ENCODE results near the gene AKAP8L.

AKAP8L gene

DNA sequence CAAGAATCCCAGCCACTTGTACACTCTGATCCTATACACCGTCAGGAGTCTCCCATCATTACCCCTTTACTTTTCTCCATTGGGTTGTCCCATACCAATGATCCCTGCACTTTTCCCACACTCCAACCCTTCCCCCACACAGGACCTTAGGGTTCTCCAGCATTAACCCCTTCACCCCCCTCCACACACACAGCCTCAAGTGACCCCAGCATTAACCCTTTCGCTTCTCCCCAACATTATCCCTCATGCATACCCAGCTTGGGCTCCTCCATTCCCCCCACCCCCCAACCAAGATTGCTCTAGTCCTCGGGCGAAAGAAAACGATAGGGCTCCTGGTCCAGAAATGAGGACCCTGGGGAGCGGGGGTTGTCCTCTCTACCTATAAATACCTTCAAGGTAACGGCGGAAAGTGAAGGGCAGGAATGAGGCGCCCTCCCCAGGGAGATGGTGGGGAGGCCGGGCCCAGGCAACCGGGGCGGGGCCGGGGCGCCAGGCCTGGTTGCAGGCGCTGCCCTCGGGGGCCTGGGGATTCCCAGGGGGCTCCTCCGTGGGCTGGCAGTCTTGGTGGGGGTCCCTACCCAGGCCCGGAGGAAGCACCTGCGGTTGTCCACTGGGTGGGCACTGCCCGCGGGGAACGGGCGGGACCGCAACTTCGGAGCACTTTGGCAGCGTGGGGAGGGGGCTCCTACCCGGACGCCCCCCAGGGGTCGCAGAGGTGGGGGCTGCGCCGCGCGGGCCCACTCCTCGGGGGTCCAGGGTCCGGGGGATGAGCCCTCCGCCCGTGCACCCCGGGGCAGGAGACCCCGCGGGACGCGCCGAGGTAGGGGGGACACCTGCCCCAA lies 30.2 kb upstream of the AKAP8L start:
- DNase-seq = no peak

DNA sequence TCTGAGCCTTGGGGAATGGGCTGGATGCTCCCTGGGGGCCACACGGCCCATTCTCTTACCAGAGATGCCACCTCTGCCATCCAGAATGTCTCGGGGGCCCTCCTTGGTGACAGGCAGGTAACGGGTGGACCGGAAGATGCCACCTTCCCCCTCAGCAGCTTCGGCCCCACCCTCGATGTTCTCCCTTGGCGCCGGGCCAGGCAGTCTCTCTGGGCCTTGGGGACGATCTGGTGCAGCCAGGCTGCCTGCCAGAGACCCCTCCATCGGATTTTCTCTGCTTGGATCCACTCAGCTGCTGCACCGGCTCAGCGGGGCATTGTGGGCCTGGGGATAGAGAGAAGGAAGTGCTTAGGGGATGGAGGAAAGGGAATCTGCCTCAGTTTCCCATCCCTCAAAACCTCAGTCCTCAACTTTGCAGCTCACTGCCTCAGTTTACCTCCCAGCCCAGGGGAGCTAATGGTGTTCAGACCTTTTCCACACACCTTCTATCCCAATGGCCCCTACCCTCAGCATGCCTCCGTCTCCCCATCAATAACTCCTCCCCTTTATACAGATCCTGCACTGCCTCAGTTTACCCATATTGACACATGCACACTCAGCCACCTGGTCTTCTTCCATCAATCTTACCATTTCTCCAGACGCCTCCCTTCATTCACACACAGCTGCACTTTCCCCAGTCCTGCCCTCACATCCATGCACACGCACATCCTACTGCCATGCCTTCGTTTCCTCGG lies 29.4 kb upstream of the AKAP8L start:
- DNase-seq = no peak

DNA sequence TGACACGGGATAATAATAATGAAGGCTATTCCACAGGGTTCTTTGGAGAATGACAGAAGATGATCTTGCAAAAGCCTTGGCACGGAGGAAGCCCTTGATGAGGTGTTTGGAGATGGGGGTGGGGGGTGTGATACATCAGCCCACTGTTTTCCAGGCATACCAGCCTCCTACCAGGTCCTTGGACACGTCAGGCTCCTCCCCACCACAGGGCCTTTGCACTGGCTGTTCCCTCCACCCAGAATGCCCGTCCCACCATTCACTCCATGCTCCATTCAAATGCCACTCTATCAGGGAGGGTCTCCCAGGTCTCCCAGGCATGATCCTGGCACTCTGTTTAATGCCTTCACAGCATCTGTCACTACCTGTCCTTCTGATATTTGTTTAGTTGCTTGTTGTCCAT lies 28.3 kb upstream of the AKAP8L start:
- no peak for DNase-seq

DNA sequence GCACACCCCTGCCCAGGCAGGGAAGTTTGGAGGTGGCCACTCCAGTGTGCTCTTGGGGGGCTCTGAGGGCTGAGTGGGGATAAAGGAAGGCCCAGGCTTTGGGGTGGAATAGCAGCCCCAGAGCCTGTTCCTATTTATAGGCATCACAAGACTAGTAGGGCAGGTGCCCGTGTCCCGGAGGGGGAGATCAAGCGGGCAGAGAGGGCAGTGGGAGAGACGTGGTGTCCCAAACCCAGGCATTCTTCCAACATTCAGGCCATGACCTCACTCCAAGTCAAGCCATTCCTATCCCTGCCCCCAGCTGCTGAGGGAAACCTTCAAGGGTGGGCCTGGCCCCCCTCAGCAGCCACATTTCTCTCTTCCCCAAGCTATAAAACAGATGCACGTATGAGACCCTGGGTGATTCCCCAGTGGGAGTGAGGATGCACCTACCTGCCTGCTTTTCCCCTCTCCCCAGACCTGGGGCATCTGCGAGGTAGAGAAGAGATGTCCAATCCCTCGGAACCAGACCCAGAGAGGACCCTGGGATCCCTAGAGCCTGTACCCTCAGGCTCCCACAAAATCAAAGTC lies 27.1 kb upstream of the AKAP8L start:
- DNase-seq = no peak

DNA sequence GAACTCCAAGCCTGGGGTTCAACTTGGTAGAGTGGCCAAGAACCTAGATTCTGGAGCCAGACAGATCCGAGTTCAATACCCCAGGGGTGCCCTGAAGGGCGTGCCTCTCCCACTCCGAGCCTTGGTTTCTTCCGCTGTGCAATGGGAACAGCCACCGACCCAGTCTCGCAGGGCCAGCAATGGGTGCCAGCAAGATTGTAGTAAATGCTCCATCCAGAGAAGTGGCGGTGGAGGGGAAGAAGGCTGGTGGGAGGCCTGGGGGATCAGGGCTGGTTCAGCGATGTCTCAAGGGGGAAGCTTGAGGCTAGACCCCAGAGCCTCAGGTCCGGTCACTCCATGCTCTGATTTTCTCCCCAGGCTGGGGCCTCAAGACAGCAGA lies 26.4 kb upstream of the AKAP8L start:
- no peak for DNase-seq

DNA sequence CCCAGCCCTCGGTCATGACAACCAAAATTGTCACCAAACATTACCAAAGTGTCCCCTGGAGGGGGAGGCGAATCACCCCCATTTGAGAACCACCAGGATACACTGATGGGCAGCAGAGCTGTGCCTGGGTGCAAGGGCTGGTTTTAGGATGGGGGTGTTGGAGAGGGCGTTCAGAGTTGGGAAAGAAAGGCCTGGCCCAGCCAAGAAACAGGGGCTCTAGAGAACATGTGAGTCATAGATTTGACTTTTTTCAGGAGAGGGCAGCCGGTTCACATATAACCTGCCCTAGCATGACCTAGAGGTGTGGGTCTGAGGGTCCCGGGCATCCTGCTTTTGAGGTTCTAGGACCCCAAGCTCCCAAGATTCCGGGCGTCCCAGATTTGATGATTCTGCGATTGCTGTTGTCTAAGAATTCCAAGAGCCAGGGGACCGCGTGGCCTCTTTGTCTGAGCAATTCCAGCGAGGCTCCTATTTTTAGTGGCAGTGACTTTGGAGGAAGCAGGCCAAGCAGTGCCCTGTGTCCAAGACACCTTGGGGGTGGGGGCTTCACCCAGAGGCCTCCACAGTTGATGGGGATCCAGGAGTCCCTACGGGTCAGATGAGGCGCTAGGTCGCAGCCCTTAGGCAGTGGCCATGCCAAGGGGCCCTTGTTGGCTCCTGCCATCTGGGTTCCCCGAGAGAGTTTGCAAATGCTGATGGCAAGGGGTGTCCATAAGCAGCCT lies 25.9 kb upstream of the AKAP8L start:
- no peak for DNase-seq

DNA sequence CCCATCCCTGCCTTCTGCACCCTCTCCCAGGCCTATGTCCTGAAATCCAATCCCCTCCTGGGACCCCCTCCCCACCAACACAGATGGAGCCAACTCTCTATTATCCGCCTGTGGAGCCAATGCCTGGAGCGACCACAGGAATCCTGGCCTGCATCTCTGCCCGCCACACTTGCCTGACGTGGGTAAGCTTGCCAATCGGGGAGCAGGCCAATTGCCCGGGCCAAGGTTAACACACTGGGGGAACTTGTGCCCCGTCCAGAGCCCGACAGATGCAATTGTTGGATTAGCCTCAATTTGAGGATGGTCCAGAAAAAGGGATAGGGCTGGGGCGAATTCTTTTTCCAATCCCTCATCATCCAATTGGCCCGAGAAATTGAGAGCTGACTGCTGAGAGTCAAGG lies 25.1 kb upstream of the AKAP8L start:
- no peak for DNase-seq

DNA sequence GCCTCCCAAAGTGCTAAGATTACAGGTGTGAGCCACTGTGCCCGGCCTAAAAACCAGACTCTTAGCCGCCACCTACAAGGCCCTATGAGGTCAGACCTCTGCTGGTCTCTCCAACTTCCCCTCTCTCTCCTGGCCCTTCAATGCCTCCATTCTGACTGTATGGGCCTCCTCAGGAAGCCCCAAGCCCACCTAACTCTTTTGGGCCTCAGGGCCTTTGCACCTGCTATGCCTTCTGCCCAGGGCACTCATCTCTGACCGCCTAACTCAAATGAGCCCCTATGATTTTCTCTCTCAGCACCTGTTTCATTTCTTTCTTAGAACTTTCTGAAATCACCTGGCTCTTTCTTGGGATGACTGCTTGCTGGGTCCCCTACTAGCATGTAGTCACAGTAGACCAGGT lies 24.5 kb upstream of the AKAP8L start:
- DNase-seq = no peak

DNA sequence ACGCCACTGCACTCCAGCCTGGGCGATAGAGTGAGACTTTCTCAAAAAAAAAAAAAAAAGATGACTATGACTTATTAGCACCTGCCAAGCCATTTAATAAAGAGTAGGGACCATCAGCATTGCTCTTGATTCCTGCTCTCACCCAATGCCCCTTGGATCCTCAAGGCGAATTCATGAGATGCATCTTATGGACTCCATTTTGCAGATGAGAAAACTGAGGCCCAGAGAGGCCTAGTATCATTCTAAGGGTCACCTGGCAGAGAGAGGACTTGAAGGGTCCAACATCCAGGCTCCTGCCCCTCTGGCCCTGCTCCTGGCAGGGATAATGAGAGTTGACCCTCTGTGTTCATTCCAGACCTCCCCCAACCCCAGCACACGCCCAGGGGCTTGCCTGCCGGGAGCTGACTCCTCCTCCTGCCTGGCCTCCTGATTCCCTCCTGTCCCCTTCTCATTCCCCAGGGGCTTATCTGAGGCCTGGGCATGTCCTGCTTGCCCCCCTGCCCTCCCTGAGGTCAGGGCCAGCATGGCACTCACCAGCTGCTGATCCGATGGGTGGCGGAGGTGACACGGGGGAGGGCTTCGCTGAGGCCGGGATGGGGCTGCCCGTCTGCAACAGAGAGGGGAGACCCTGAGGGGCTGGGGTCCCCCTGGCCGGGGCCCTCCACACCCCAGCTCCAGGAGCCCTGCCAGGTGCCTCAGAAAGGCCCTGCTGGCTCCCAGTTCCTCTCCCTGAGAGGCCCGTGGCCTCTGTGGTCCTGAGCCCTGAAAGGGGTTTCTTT lies 23.5 kb upstream of the AKAP8L start:
- DNase-seq = no peak

DNA sequence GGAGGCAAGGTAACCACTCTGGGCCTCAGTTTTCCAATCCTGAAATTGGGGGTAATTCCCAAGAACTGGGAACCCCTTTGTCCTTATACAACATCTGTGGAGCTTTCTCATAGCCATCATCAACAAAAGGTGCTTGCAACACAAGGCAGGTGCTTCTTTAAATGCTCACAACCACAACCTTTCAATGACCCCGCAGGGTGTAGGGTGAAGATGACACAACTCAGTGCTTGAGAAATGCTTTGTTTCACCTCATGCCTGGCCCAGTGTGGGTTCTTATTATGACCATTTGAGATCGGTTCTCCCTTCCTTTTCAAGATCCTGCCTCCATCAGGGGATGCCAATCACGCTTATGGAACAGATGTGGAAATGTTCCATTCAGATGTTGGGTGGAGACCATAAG lies 22.5 kb upstream of the AKAP8L start:
- no peak for DNase-seq

DNA sequence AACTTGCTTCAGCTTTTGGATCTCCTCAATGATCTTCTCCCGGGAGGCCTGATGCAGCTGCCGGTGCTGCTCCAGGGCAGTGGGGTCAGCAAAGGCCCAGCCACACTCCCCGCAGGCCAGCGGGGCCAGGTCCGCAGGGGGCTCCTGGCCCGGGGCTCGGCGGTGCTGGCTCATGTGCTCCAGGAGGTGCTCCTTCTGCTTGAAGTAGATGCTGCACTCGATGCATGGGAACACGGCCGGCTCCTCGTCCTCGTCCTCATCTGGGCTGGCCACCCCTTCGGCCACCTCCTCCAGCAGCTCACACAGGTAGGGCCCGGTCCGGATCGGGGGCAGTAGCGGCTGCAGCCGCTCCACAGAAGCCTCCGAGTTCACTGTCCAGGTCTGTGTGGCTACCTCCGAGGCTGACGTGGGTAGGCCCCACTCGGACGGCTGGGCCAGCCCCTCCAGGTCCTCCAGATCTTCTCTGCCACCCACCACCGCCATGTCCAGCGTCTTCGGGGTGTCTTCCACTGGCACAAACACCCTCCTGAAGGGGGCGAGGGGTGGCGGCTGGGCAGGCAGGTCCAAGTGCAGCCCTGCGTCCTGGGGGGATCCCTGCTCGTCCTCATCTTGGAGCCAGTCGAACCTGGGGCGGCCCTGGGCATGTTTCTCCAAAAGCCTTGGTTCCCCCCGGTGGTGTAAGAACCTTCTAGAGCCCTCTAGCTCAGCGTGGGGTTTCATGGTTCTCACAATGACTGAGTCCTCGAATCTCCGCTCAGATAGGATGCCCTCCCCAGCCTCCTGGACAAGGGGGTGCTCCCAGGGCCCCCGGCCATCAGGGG lies 21.2 kb upstream of the AKAP8L start:
- no peak for DNase-seq

DNA sequence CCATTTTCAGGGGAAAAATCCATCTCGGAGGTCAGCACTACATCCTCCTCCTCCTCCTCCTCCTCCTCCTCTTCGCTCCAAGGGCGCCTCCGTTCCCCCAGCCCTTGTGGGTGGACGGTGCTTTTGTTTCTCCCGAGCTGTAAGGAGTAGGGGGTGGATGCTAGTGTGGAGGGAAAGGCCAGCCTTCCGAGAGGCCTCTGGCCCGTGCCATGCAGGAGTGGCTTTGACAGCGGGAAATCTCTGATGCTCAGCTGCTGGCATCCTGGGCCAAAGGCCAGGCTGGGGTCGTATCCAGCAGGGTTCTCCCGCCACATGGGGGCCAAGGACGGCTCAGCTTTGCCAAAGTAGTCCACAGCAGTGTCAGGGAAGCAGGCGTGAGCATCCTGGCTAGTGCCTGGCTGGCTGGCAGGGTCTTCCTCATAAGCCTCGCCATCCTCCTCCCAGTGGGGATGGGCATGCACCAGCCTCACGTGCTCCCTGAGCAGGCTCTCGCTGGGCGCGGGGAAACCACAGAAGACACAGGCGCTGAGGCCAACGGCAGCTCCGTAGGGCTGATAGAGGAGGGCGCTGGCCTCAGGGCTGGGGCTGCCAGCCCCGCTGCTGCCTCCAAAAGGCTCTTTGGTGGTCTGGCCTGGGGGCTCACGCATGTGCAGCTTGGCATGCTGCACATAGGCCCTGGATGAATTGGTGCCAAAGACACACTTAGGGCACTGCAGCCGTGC lies 20.5 kb upstream of the AKAP8L start:
- DNase-seq = no peak

DNA sequence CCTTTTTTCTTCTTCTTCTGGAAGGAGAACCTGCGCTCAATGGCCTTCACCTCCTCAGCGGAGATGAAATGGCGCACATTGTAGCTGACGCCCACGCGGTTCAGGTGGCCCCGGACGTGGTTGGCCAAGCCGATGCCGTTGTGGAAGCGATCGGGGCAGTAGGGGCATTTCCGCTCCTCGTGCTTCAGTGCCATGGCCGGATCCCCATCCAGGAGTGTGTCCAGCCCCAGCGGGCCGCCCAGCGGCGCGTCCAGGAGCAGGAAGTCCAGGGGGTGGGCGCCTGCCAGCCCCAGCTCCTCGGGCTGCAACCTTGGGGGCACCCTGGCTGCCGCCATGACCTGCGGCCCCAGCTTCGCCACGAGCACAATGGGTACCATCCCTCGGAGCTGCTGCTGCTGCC lies 19.8 kb upstream of the AKAP8L start:
- DNase-seq = no peak

DNA sequence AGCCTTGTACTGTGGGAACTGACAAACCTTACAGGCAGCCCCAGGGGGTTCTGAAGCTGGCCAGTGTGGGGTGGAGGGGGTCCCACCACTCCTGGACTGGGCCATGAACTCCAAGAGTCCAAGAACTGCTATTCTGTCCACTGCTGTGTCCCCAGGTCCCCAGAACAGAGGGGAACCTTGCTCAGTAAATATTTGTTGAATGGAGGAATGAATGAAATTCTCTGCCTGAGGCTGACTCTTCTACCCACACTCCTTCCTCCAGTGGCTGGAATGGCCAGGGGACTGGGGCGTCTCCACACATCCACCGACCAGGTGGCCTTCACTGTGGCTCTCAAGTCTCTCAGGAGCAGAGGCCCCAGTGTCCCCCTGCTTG lies 19.3 kb upstream of the AKAP8L start:
- no peak for DNase-seq

DNA sequence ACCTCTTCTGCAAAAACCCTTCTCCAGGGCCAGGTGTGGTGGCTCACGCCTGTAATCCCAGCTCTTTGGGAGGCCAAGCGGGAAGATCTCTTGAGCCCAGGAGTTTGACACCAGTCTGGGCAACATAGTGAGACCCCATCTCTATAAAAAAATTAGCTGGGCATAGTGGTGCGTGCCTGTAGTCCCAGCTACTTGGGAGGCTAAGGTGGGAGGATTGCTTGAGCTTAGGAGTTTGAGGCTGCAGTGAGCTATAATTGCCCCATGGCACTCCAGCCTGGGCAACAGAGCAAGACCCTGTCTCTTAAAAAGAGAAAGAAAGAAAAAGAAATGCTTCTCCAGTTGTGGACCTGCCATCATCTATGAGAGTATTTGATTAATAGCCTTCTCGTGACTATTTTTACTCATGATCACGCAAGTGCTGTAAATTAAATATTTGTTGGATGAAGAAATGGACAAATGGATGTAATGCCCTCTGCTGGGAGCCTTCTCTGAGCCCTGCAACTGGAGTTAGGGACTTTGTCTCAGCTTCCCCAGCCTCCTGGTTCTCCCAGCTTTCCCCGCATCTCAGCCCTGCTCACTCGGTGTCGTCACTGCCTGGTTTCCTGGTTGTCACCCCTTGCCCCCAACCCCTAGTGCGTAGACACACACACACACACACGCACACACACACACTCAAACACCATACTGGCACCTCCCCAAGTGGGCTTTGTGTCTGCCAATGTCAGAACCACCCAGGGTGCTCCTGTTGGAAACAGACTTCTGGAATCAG lies 18.8 kb upstream of the AKAP8L start:
- peak; percentile 41 for DNase-seq

DNA sequence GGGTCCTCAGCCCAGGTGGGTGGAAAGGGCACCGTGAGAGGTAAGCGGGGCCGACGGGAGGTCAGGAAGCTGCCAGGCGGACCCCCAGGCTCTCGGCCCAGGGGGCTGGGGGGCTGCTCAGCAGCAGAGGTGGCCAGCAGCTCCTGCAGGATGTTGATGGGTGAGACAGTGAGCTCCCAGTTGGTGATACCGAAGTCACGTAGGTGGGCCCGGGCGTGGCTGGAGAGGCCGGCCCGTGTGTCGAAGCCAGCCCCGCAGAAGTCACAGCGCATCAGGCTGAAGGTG lies 18.0 kb upstream of the AKAP8L start:
- no peak for DNase-seq

DNA sequence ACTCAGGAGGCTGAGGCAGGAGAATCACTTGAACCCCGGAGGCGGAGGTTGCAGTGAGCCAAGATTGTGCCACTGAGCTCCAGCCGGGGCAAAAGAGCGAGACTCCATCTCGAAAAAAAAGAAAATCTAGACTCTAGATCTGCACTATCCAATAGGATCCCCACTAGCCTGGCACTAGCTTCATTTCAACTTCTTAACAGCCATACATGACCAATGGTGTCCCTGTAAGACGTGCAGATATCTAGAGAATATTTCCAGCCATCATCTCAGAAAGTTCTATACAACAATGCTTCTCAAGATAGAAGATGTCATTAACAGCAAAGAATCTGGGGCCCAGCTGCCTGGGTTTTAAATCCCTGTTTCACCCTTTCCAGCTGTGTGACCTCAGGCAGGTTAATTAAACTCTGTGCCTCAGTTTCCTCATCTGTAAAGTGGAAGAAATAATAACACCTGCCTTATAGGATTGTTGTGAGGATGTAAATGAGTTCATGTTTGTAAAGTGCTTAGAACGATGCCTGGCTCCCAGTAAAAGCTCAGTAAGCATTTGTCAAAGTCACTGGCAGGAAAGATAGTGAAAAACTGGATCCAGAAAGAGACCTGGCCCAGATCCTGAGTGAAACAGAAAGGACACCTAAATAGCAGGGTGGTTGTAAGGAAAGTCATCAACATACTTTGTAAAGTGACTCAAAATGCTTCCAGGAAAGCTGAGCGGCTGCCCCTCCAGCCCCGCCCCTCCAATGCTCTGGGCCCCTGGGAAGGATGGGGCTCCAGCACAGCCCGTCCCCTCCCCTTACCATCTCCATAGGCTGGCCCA lies 17.4 kb upstream of the AKAP8L start:
- peak; percentile 38 for DNase-seq

DNA sequence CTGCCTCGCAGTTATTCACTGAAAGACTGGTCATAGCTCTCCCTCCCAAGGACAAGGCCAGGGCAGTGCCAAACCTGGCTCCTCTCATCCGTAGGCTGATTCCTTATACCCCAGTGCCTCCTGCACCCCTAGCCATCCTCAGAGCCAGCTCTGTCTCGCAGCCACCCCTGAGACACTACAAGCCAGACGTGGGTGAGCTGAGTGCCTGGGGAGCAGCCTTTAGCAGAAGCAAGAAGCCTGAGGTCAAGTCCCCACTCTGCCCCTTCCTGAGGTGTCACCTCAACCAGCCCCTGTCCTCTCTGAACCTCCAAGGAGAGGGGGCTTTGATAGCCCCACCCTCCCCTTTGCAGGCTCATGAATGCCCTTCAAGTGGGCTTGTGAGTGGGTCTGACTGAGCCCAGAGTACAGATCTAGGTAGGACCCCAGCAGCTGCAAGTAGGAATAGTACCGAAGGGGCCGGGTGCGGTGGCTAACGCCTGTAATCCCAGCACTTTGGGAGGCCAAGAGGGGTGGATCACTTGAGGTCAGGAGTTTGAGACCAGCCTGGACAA lies 14.8 kb upstream of the AKAP8L start:
- no peak for DNase-seq
